PC-3 (cell line): Measurements from ENCODE around the gene SLC38A8.

Experiments
- EZH2 ChIP-seq: fragments of 300-600 bp; sonication (generic); IDR thresholded peaks from one replicate; pipeline ENCODE4 v1.6.1; 2017; ENCODE audit warnings: antibody characterized with exemption, mild to moderate bottlenecking, low read length; ENCODE audit not compliant: unreplicated experiment
- EZH2phosphoT487 ChIP-seq: fragments of 300-600 bp; sonication (generic); IDR thresholded peaks from 2 replicates; pipeline ENCODE4 v1.6.1; 2018; ENCODE audit warnings: mild to moderate bottlenecking, antibody characterized with exemption, low read length, borderline replicate concordance
- TF ChIP-seq, protein P1 (sequence below): fragments of 300-600 bp; sonication (generic); conservative IDR thresholded peaks from 2 replicates; pipeline ENCODE4 v1.5.1; 2017; ENCODE audit warnings: antibody characterized with exemption, low read depth, mild to moderate bottlenecking, low read length

DNA sequence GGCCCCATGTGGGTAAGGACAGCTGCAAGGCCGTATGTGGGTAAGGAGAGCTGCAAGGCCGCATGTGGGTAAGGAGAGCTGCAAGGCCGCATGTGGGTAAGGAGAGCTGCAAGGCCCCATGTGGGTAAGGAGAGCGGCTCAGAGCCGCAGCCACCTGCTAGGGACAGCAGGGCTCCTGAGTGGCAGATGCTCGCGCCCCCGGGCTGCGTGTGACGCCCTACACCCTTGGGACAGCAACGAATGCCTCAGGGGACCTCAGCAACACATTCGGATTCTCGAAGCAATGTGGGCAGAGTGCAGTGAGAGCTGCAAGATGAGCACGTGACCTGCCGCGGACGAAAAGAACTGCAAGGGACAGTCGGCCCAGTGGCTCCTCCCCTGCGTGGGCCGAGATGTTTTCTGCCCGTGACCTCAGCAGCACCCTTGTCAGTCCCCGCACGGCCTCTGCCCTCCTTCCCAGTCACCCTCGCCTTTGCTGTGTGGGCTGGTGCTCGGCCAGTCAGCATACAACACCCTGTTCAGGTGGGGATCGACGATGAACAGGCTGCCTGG is 9.6 kb upstream of the SLC38A8 start:
- TF ChIP-seq, protein P1, sequence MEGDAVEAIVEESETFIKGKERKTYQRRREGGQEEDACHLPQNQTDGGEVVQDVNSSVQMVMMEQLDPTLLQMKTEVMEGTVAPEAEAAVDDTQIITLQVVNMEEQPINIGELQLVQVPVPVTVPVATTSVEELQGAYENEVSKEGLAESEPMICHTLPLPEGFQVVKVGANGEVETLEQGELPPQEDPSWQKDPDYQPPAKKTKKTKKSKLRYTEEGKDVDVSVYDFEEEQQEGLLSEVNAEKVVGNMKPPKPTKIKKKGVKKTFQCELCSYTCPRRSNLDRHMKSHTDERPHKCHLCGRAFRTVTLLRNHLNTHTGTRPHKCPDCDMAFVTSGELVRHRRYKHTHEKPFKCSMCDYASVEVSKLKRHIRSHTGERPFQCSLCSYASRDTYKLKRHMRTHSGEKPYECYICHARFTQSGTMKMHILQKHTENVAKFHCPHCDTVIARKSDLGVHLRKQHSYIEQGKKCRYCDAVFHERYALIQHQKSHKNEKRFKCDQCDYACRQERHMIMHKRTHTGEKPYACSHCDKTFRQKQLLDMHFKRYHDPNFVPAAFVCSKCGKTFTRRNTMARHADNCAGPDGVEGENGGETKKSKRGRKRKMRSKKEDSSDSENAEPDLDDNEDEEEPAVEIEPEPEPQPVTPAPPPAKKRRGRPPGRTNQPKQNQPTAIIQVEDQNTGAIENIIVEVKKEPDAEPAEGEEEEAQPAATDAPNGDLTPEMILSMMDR = no peak
- TF ChIP-seq EZH2 (no peak), EZH2phosphoT487 (no peak)
